GM12875 (cell line): ENCODE data around the gene SMIM24.

Experiments used
- H3K4me3 ChIP-seq: one replicate; pipeline ENCODE4 v1.5.1; 2011; ENCODE audit warnings: low read depth, low read length, control low read depth
- CTCF ChIP-seq: IDR thresholded peaks from 2 replicates; pipeline ENCODE4 v1.5.1; 2011; ENCODE audit warnings: low read depth, mild to moderate bottlenecking, control low read depth, inconsistent platforms, low read length, moderate library complexity, borderline replicate concordance; ENCODE audit not compliant: insufficient read depth

Gene SMIM24

GRCh38 chr19:3476830-3477229, 3.5 kb downstream of the SMIM24 start:
- TF ChIP-seq CTCF, result no peak
- no peak overlapping the region for H3K4me3 ChIP-seq

DNA sequence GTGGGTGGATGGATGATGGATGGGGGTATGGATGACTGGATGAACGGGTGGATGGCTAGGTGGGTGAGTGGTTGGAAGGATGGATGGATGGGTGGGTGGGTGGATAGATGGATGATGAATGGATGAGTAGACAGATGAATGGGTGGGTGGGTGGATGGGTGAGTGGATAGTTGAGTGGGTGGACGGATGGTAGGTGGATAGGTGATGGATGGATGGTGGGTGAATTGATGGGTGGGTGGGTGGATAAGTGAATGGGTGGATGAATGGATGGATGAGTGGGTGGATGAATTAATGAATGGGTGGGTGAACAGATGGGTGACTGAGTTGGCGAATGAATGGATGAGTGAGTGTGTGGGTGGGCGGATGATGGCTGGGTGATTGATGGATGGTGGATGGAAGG, 4.9 kb downstream of the SMIM24 start:
- no peak overlapping the region for H3K4me3 ChIP-seq
- TF ChIP-seq CTCF, result no peak

- no peak for TF ChIP-seq CTCF
- H3K4me3 ChIP-seq, result no peak overlapping the region
Measured at GRCh38 chr19:3474614-3475013, 5.7 kb downstream of the SMIM24 start.

- no peak overlapping the region for H3K4me3 ChIP-seq
- TF ChIP-seq CTCF, result no peak
Measured at GRCh38 chr19:3474010-3474409, 6.3 kb downstream of the SMIM24 start.

GRCh38 chr19:3471954-3472655, 8.2 kb downstream of the SMIM24 start:
- H3K4me3 ChIP-seq, result no peak overlapping the region

DNA sequence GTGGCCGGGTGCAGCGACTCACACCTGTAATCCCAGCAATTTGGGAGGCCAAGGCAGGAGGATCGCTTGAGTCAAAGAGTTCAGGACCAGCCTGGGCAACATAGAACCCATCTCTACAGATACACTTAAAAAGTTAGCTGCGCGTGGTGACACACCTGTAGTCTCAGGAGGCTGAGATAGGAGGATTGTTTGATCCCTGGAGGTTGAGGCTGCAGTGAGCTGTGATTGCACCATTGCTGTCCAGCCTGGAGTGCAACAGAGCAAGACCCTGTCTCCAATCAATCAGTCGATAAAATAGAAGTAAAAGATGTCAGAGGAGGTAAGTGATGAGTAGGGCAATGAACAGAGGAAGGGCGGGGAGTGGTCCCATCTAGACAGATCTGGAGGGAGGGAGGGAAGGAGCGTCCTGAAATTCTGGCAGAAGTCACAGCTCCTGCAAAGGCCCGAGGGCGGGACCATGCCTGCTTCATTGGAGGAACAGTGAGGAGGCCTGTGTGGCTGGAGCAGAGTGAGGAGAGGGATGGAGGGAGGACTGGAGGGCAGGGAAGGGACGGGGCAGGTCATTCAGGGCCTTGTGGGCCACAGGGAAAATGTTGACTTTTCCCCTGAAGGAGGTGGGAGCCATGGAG, 9.7 kb downstream of the SMIM24 start:
- no peak overlapping the region for H3K4me3 ChIP-seq
- no peak for TF ChIP-seq CTCF

More at GRCh38 chr19:3471954-3472655, 8.2 kb downstream of the SMIM24 start:
- peak; percentile 80 for TF ChIP-seq CTCF

GRCh38 chr19:3469638-3470499, 10.5 kb downstream of the SMIM24 start:
- no peak for TF ChIP-seq CTCF
- no peak overlapping the region for H3K4me3 ChIP-seq
